ENCODE results near the gene ZNF800. TPM values are rescaled to one million over a fixed set of nuclear protein-coding genes. Genes with fewer than 3 reads are reported as not detected.

Gene ZNF800
- polyA plus RNA-seq, 1 donor from 2014 or later: 4.2 TPM

GRCh38 chr7:127415060-127415742 is 22.7 kb upstream of the ZNF800 start:
- Histone ChIP-seq H3K9me3 (ENCODE audit: low read length) (no peaks in the 10 kb centered on the region), H4K20me1 (ENCODE audit: insufficient read depth) (no peaks in the 10 kb centered on the region), H3K4me3 (ENCODE audit: low read length) (no peak overlapping the region), H3K4me2 (ENCODE audit: low read length) (no peak overlapping the region), H2AFZ (ENCODE audit: low read depth, low read length) (no peak overlapping the region), H3K79me2 (replicated peaks; ENCODE audit: insufficient read depth, low read length) (no peaks in the 10 kb centered on the region), H3K9ac (ENCODE audit: low read length) (no peak overlapping the region), H3K27me3 (ENCODE audit: insufficient read depth, low read depth, low read length) (no peaks in the 10 kb centered on the region), H3K9me2 (ENCODE audit: insufficient read depth, low read length) (no peaks in the 10 kb centered on the region), H3K36me3 (ENCODE audit: insufficient read depth, low read length) (no peaks in the 10 kb centered on the region), H3F3A (ENCODE audit: insufficient read depth, low read length, poor library complexity, severe bottlenecking) (no peaks in the 10 kb centered on the region), H3K27ac (ENCODE audit: low read length) (no peak overlapping the region)
- TF ChIP-seq RAD21 (conservative IDR thresholded peaks at IDR 0.05) (no peak), SMC3 (conservative IDR thresholded peaks at IDR 0.05; ENCODE audit: poor library complexity) (no peak), REST (IDR thresholded peaks at IDR 0.05; ENCODE audit: borderline replicate concordance) (no peak), EP300 (conservative IDR thresholded peaks at IDR 0.05; ENCODE audit: poor library complexity, severe bottlenecking) (no peak), TAF1 (IDR thresholded peaks at IDR 0.05; ENCODE audit: low read depth) (no peak), EZH2 (IDR thresholded peaks at IDR 0.05; ENCODE audit: borderline replicate concordance, insufficient read depth, low read length, poor library complexity, severe bottlenecking) (no peak), POLR2AphosphoS5 (IDR thresholded peaks at IDR 0.05) (no peak), MXI1 (conservative IDR thresholded peaks at IDR 0.05; ENCODE audit: poor library complexity, severe bottlenecking) (no peak)
- TF ChIP-seq, protein P1, sequence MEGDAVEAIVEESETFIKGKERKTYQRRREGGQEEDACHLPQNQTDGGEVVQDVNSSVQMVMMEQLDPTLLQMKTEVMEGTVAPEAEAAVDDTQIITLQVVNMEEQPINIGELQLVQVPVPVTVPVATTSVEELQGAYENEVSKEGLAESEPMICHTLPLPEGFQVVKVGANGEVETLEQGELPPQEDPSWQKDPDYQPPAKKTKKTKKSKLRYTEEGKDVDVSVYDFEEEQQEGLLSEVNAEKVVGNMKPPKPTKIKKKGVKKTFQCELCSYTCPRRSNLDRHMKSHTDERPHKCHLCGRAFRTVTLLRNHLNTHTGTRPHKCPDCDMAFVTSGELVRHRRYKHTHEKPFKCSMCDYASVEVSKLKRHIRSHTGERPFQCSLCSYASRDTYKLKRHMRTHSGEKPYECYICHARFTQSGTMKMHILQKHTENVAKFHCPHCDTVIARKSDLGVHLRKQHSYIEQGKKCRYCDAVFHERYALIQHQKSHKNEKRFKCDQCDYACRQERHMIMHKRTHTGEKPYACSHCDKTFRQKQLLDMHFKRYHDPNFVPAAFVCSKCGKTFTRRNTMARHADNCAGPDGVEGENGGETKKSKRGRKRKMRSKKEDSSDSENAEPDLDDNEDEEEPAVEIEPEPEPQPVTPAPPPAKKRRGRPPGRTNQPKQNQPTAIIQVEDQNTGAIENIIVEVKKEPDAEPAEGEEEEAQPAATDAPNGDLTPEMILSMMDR (IDR thresholded peaks at IDR 0.05; ENCODE audit: poor library complexity, severe bottlenecking): no peak

- H3F3A ChIP-seq (ENCODE audit: insufficient read depth, low read length, poor library complexity, severe bottlenecking): no peaks in the 10 kb centered on the region
- H3K79me2 ChIP-seq (replicated peaks; ENCODE audit: insufficient read depth, low read length): no peaks in the 10 kb centered on the region
- H3K4me3 ChIP-seq (ENCODE audit: low read length): no peak overlapping the region
- H3K27me3 ChIP-seq (ENCODE audit: insufficient read depth, low read depth, low read length): no peaks in the 10 kb centered on the region
- H3K36me3 ChIP-seq (ENCODE audit: insufficient read depth, low read length): no peaks in the 10 kb centered on the region
- H2AFZ ChIP-seq (ENCODE audit: low read depth, low read length): no peak overlapping the region
- H3K9me2 ChIP-seq (ENCODE audit: insufficient read depth, low read length): no peaks in the 10 kb centered on the region
- no peak overlapping the region for H3K9ac ChIP-seq (ENCODE audit: low read length)
- H3K27ac ChIP-seq (ENCODE audit: low read length): no peak overlapping the region
- TF ChIP-seq TAF1 (IDR thresholded peaks at IDR 0.05; ENCODE audit: low read depth): no peak
- TF ChIP-seq POLR2AphosphoS5 (IDR thresholded peaks at IDR 0.05): no peak
- no peak for TF ChIP-seq EP300 (conservative IDR thresholded peaks at IDR 0.05; ENCODE audit: poor library complexity, severe bottlenecking)
- TF ChIP-seq RAD21 (conservative IDR thresholded peaks at IDR 0.05): no peak
- TF ChIP-seq, protein P1 (IDR thresholded peaks at IDR 0.05; ENCODE audit: poor library complexity, severe bottlenecking): no peak
- TF ChIP-seq EZH2 (IDR thresholded peaks at IDR 0.05; ENCODE audit: borderline replicate concordance, insufficient read depth, low read length, poor library complexity, severe bottlenecking): no peak
- no peak for TF ChIP-seq REST (IDR thresholded peaks at IDR 0.05; ENCODE audit: borderline replicate concordance)
- TF ChIP-seq MXI1 (conservative IDR thresholded peaks at IDR 0.05; ENCODE audit: poor library complexity, severe bottlenecking): no peak
- no peak for TF ChIP-seq SMC3 (conservative IDR thresholded peaks at IDR 0.05; ENCODE audit: poor library complexity)
- H3K9me3 ChIP-seq (ENCODE audit: low read length): no peaks in the 10 kb centered on the region
- no peaks in the 10 kb centered on the region for H4K20me1 ChIP-seq (ENCODE audit: insufficient read depth)
- H3K4me2 ChIP-seq (ENCODE audit: low read length): no peak overlapping the region
These were observed 21.5 kb upstream of the ZNF800 start for GRCh38 chr7:127413962-127414361.
